HG03045 (cell line): ENCODE results near the gene VSTM2L.
"Not testable (repeated sequence)": the region's sequence is repeated elsewhere in the genome, so short reads cannot be mapped to it uniquely, and the experiment has no call there.

Experiments used
- ATAC-seq: cut with Tn5 transposase; IDR thresholded peaks from one replicate; pipeline ENCODE4 v1.9.1; 2021; ENCODE audit warnings: mild to moderate bottlenecking, moderate library complexity; ENCODE audit not compliant: unreplicated experiment

VSTM2L gene

GRCh38 chr20:37958856-37959520 lies 56.1 kb downstream of the VSTM2L start:
- no peak for ATAC-seq

GRCh38 chr20:37961066-37961465 lies 58.1 kb downstream of the VSTM2L start:
- ATAC-seq = no peak

- ATAC-seq = not testable (repeated sequence)
Measured at GRCh38 chr20:37963483-37963882, 60.6 kb downstream of the VSTM2L start.

- ATAC-seq = no peak
Measured at GRCh38 chr20:37968841-37969401, 66.0 kb downstream of the VSTM2L start.

- ATAC-seq = no peak
Measured at GRCh38 chr20:37969949-37970855, 67.3 kb downstream of the VSTM2L start.

- no peak for ATAC-seq
Measured at GRCh38 chr20:37970856-37971245, 67.9 kb downstream of the VSTM2L start.

- ATAC-seq = no peak
Measured at GRCh38 chr20:37971561-37972127, 68.7 kb downstream of the VSTM2L start.

- ATAC-seq = no peak
Measured at GRCh38 chr20:37972256-37973058, 69.5 kb downstream of the VSTM2L start.

- ATAC-seq = no peak
Measured at GRCh38 chr20:37973059-37973910, 70.4 kb downstream of the VSTM2L start.

- ATAC-seq = no peak
Measured at GRCh38 chr20:37976887-37977286, 74.0 kb downstream of the VSTM2L start.

GRCh38 chr20:37977338-37977737 lies 74.4 kb downstream of the VSTM2L start:
- no peak for ATAC-seq

- no peak for ATAC-seq
Measured at GRCh38 chr20:37977786-37978185, 74.9 kb downstream of the VSTM2L start.

- ATAC-seq = no peak
Measured at GRCh38 chr20:37979021-37979985, 76.4 kb downstream of the VSTM2L start.

GRCh38 chr20:37980383-37980782 lies 77.5 kb downstream of the VSTM2L start:
- no peak for ATAC-seq

GRCh38 chr20:37980876-37981275 lies 77.9 kb downstream of the VSTM2L start:
- no peak for ATAC-seq

GRCh38 chr20:37981568-37981967 lies 78.6 kb downstream of the VSTM2L start:
- ATAC-seq = no peak

- ATAC-seq = no peak
Measured at GRCh38 chr20:37983286-37983685, 80.4 kb downstream of the VSTM2L start.

- ATAC-seq = no peak
Measured at GRCh38 chr20:37984018-37984785, 81.3 kb downstream of the VSTM2L start.
